K562 (cell line): ENCODE measurements around the gene CACYBP. TPM values are rescaled to one million over a fixed set of nuclear protein-coding genes. Genes with fewer than 3 reads are reported as not detected.

Experiments
- C11orf30 ChIP-seq: fragments of 450-650 bp; IDR thresholded peaks from 2 replicates; pipeline ENCODE4 v1.6.1; 2016; ENCODE audit warnings: low read depth, mild to moderate bottlenecking
- CBX1 ChIP-seq: sonication (generic); IDR thresholded peaks from 2 replicates; pipeline ENCODE4 v1.6.1; 2016; ENCODE audit warnings: antibody characterized with exemption, low read depth, mild to moderate bottlenecking
- CEBPB ChIP-seq: fragments of 450-650 bp; IDR thresholded peaks from 2 replicates; pipeline ENCODE4 v1.6.1; 2016; ENCODE audit warnings: missing genetic modification characterization, missing compliant biosample characterization
- CHD4 ChIP-seq: fragments of 200-600 bp; sonication (generic); IDR thresholded peaks from 3 replicates; pipeline ENCODE4 v1.6.1; 2012; ENCODE audit warnings: low read depth, mild to moderate bottlenecking, mixed read lengths, low read length, inconsistent platforms; ENCODE audit not compliant: insufficient read depth, insufficient replicate concordance, poor library complexity, severe bottlenecking
- DDX20 ChIP-seq: fragments of 450-650 bp; IDR thresholded peaks from 2 replicates; pipeline ENCODE4 v1.6.1; 2016; ENCODE audit warnings: missing genetic modification characterization, low read depth, mild to moderate bottlenecking, missing compliant biosample characterization, moderate library complexity
- ERF ChIP-seq: fragments of 450-650 bp; formaldehyde crosslinking; IDR thresholded peaks from 2 replicates; pipeline ENCODE4 v1.4.0; 2020; ENCODE audit warnings: mild to moderate bottlenecking, mixed read lengths
- FOXA3 ChIP-seq, 2 experiments: fragments of 450-650 bp in 1 of 2; sonication (generic) in 1 of 2; formaldehyde crosslinking; IDR thresholded peaks in 1 of 2; conservative IDR thresholded peaks in 1 of 2; 2 replicates each; pipeline versions ENCODE4 v1.4.0 to v1.8.0; 2020 to 2022; ENCODE audit warnings: mild to moderate bottlenecking in 2 of 2, missing genetic modification reagents in 1 of 2
- FOXJ2 ChIP-seq: fragments of 200-800 bp; sonication (Bioruptor generic); IDR thresholded peaks from 2 replicates; pipeline ENCODE4 v1.6.1; 2016; ENCODE audit warnings: missing genetic modification characterization, missing compliant biosample characterization
- GABPB2 ChIP-seq: fragments of 250-450 bp; sonication (Bioruptor Pico); conservative IDR thresholded peaks from 2 replicates; pipeline ENCODE4 v1.5.1; 2021; ENCODE audit warnings: mild to moderate bottlenecking
- GTF2F1 ChIP-seq: IDR thresholded peaks from 2 replicates; pipeline ENCODE4 v1.6.1; 2011; ENCODE audit warnings: low read depth, low read length, improper control_type of control experiment
- HDGF ChIP-seq: fragments of 450-650 bp; IDR thresholded peaks from 2 replicates; pipeline ENCODE4 v1.6.1; 2016
- ILF3 ChIP-seq: fragments of 450-650 bp; IDR thresholded peaks from 2 replicates; pipeline ENCODE4 v1.6.1; 2018; ENCODE audit warnings: antibody characterized with exemption, mild to moderate bottlenecking, moderate library complexity, borderline replicate concordance
- ILK ChIP-seq: fragments of 450-650 bp; IDR thresholded peaks from 2 replicates; pipeline ENCODE4 v1.6.1; 2016; ENCODE audit warnings: missing genetic modification characterization, low read depth, mild to moderate bottlenecking, missing compliant biosample characterization, moderate library complexity, borderline replicate concordance
- KAT2B ChIP-seq: IDR thresholded peaks from one replicate; pipeline ENCODE4 v1.6.1; 2012; ENCODE audit warnings: low read depth, mild to moderate bottlenecking, control low read depth, inconsistent platforms, low read length, moderate library complexity
- LCOR ChIP-seq: sonication (generic); formaldehyde crosslinking; IDR thresholded peaks from 2 replicates; pipeline ENCODE4 v1.8.0; 2022; ENCODE audit warnings: mild to moderate bottlenecking, missing genetic modification reagents
- PHF20 ChIP-seq: fragments of 450-650 bp; IDR thresholded peaks from 2 replicates; pipeline ENCODE4 v1.6.1; 2018; ENCODE audit not compliant: partially characterized antibody
- POLR2AphosphoS5 ChIP-seq: IDR thresholded peaks from 2 replicates; pipeline ENCODE4 v1.6.1; 2011; ENCODE audit warnings: mild to moderate bottlenecking, low read depth, low read length, moderate library complexity; ENCODE audit not compliant: control insufficient read depth, insufficient read depth
- POLR2B ChIP-seq: fragments of 450-650 bp; IDR thresholded peaks from 2 replicates; pipeline ENCODE4 v1.6.1; 2018; ENCODE audit warnings: low read depth; ENCODE audit not compliant: partially characterized antibody
- RBM22 ChIP-seq: fragments of 200-400 bp; formaldehyde crosslinking; IDR thresholded peaks from 2 replicates; pipeline ENCODE4 v1.6.1; 2018; ENCODE audit warnings: low read length, low read depth; ENCODE audit not compliant: poor library complexity, severe bottlenecking
- U2AF2 ChIP-seq: fragments of 200-400 bp; formaldehyde crosslinking; optimal IDR thresholded peaks from 2 replicates; pipeline ENCODE3; 2017; ENCODE audit warnings: low read depth, mild to moderate bottlenecking, low read length
- ZKSCAN1 ChIP-seq: fragments of 150-350 bp; IDR thresholded peaks from 2 replicates; pipeline ENCODE4 v1.6.1; 2016; ENCODE audit warnings: low read depth, low read length
- ZNF165 ChIP-seq: fragments of 250-450 bp; sonication (Bioruptor Pico); IDR thresholded peaks from 2 replicates; pipeline ENCODE4 v1.4.0; 2020; ENCODE audit warnings: borderline replicate concordance
- ZNF316 ChIP-seq: fragments of 450-650 bp; IDR thresholded peaks from 2 replicates; pipeline ENCODE4 v1.6.1; 2016
- polyA plus RNA-seq, 8 experiments: library from polyadenylated mRNA; depleted of rRNA in 4 of 8; stranded (reverse) in 5 of 8; unstranded in 3 of 8; fragments of >200 nt; fragmentation: Nextera tagmentation in 2 of 8; fragmentation: Illumina TruSeq in 1 of 8; extraction: Ambion mirVana in 2 of 8; extraction: Trizol in 1 of 8; gene quantifications; 2 replicates each; pipeline versions ENCODE4 v1.2.1 to v1.2.3, GENCODE V29; 2011 to 2014; ENCODE audit warnings: inconsistent platforms in 1 of 8, missing spikeins in 1 of 8
- total RNA-seq, 7 experiments: library from RNA; depleted of rRNA in 6 of 7; stranded (reverse); fragments of >200 nt in 6 of 7; fragmentation: Illumina TruSeq in 2 of 7; extraction: Trizol in 2 of 7; gene quantifications; 2 replicates each; pipeline versions ENCODE4 v1.2.1 to v1.2.3, GENCODE V29; 2011 to 2021; ENCODE audit warnings: low replicate concordance in 1 of 7
- TF ChIP-seq, protein P1 (sequence below): sonication (generic); formaldehyde crosslinking; IDR thresholded peaks from 2 replicates; pipeline ENCODE4 v1.8.1; 2023; ENCODE audit warnings: mild to moderate bottlenecking, missing genetic modification reagents
- TF ChIP-seq, protein P2 (sequence below): sonication (generic); formaldehyde crosslinking; IDR thresholded peaks from 2 replicates; pipeline ENCODE4 v1.8.1; 2023; ENCODE audit warnings: mild to moderate bottlenecking, missing genetic modification reagents, moderate library complexity

The CACYBP gene
- total and polyA plus RNA-seq, 9 of the 15 experiments (the other 6 are each of a cell fraction or from before 2014, with no cell fraction given): 147 to 1,576 (median 488) TPM

DNA sequence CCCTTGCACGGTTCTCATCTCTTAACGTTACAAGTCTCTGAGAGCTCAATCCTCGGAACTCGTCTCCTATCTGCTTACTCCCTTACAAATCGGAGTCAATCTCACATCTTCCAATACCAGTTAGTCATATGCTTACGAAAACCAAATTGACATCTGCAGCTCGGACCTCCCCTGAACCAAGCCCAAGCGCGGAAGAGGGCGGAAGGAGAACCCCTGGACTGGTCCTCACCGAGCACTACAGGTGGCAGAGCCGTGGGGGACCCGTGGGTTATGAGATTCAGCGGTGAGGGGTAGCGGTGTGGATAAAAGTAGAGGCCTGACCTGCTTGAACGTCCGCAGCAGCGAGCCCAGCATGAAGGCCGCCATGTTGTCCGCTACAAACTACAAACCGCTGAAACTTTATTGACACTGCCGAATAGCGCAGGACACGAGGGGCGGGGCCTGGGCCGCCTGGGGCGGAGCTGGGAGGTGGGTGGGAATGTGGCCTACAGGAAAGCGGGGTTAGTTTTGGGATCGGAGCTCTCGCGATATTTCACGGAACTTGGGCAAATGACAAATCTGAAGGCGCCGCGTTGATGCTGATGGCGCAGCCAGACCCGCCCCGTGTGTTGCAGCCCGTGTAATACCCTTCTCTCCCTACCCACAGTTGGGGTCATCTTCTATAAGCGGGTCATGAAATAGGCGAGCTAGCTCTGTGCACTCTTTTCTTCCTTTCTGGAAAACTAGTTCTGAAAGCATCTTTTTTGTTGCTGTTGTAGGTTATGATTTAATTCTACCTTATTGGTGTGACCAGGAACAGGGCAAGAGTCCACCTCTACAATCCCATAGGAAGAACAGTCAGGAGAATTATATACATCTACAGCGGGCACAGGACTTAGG lies 23.5 kb downstream of the CACYBP start, which contains the start of gene MRPS14 (continued):
- TF ChIP-seq, protein P1, sequence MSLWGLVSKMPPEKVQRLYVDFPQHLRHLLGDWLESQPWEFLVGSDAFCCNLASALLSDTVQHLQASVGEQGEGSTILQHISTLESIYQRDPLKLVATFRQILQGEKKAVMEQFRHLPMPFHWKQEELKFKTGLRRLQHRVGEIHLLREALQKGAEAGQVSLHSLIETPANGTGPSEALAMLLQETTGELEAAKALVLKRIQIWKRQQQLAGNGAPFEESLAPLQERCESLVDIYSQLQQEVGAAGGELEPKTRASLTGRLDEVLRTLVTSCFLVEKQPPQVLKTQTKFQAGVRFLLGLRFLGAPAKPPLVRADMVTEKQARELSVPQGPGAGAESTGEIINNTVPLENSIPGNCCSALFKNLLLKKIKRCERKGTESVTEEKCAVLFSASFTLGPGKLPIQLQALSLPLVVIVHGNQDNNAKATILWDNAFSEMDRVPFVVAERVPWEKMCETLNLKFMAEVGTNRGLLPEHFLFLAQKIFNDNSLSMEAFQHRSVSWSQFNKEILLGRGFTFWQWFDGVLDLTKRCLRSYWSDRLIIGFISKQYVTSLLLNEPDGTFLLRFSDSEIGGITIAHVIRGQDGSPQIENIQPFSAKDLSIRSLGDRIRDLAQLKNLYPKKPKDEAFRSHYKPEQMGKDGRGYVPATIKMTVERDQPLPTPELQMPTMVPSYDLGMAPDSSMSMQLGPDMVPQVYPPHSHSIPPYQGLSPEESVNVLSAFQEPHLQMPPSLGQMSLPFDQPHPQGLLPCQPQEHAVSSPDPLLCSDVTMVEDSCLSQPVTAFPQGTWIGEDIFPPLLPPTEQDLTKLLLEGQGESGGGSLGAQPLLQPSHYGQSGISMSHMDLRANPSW (CRISPR knock-in tag): peak; percentile 25; the same call in 1 of the 2 replicates
- TF ChIP-seq DDX20 (tag): no peak
- TF ChIP-seq ERF (CRISPR knock-in tag): 0 out of 2 replicates have a peak, but pooled peaks have one; percentile 30
- TF ChIP-seq FOXA3 (CRISPR knock-in tag; conservative IDR thresholded peaks at IDR 0.05 in 1 of 2, IDR thresholded peaks at IDR 0.05 in 1 of 2): peak in 1 of 2 experiments; percentile 60; a peak in 1 of 4 replicates
- TF ChIP-seq HDGF: no peak
- TF ChIP-seq ZKSCAN1: peak; percentile 98
- no peak for TF ChIP-seq ZNF165
- peak; percentile 92 for TF ChIP-seq POLR2AphosphoS5
- no peak for TF ChIP-seq ILK (tag)
- TF ChIP-seq, protein P2, sequence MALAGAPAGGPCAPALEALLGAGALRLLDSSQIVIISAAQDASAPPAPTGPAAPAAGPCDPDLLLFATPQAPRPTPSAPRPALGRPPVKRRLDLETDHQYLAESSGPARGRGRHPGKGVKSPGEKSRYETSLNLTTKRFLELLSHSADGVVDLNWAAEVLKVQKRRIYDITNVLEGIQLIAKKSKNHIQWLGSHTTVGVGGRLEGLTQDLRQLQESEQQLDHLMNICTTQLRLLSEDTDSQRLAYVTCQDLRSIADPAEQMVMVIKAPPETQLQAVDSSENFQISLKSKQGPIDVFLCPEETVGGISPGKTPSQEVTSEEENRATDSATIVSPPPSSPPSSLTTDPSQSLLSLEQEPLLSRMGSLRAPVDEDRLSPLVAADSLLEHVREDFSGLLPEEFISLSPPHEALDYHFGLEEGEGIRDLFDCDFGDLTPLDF (CRISPR knock-in tag): no peak
- TF ChIP-seq POLR2B: peak; percentile 89
- TF ChIP-seq CHD4: no peak
- peak; percentile 97 for TF ChIP-seq C11orf30
- TF ChIP-seq RBM22: no peak
- TF ChIP-seq CEBPB (tag): peak; percentile 24; the same call in 1 of the 2 replicates
- no peak for TF ChIP-seq GTF2F1
- TF ChIP-seq KAT2B: no peak
- peak; percentile 89; the same call in 1 of the 2 replicates for TF ChIP-seq CBX1
- no peak for TF ChIP-seq U2AF2
- TF ChIP-seq GABPB2 (CRISPR knock-in tag): peak; percentile 14; the same call in 1 of the 2 replicates
- TF ChIP-seq PHF20: peak; percentile 96
- TF ChIP-seq ILF3: no peak
- TF ChIP-seq FOXJ2 (tag): peak; percentile 92
- TF ChIP-seq ZNF316: no peak
- TF ChIP-seq LCOR (CRISPR knock-in tag): peak; percentile 99
